Measurements from ENCODE around the gene IGF1R. TPM values are rescaled to one million over a fixed set of nuclear protein-coding genes. Genes with fewer than 3 reads are reported as not detected.
A peak's percentile ranks its signal among the peaks of the same experiment; 100 is the strongest.

Gene IGF1R
- total RNA-seq, 1 experiment from 2014 or later = 125 TPM

- TF ChIP-seq STAT6 (CRISPR knock-in tag; conservative IDR thresholded peaks at IDR 0.05; ENCODE audit: low read depth) = no peak
- no peak for TF ChIP-seq RORB (CRISPR knock-in tag; IDR thresholded peaks at IDR 0.05)
- no peak for TF ChIP-seq HMGA2 (CRISPR knock-in tag; IDR thresholded peaks at IDR 0.05)
- TF ChIP-seq ZNF317 (CRISPR knock-in tag; IDR thresholded peaks at IDR 0.05; ENCODE audit: borderline replicate concordance, low read depth) = no peak
Measured at GRCh38 chr15:98889930-98890695, 241.8 kb downstream of the IGF1R start (continued).

DNA sequence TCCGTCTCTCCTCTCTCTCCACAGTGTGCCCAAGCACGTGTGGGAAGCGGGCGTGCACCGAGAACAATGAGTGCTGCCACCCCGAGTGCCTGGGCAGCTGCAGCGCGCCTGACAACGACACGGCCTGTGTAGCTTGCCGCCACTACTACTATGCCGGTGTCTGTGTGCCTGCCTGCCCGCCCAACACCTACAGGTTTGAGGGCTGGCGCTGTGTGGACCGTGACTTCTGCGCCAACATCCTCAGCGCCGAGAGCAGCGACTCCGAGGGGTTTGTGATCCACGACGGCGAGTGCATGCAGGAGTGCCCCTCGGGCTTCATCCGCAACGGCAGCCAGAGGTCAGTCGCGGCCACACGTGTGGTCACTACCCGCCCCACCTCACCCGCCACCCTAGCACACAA, 243.0 kb downstream of the IGF1R start:
- H3K9me3 Mint-ChIP-seq = no peaks in the 10 kb centered on the region
- DNase-seq (ENCODE audit: low spot score) = no peak
- no peak overlapping the region for H3K4me3 Mint-ChIP-seq
- TF ChIP-seq RELA (CRISPR knock-in tag; IDR thresholded peaks at IDR 0.05; ENCODE audit: borderline replicate concordance) (0 out of 2 replicates have a peak, but pooled peaks have one; percentile 34), GABPB1 (CRISPR knock-in tag; IDR thresholded peaks at IDR 0.05) (no peak)
- peaks cover 8% of the 10 kb centered on the region for H3K36me3 Mint-ChIP-seq
- CTCF ChIA-PET = interaction anchor here (2.8 kb wide), 1 partner anchor 10 kb away, joined by 8 read pairs; no protein-coding TSS in a partner anchor
- ATAC-seq = no peak
- H3K27ac Mint-ChIP-seq = peak overlapping the region; percentile 69
- H3K27me3 Mint-ChIP-seq (ENCODE audit: low read depth) = no peaks in the 10 kb centered on the region
- POLR2A ChIA-PET = no interaction called here
- peaks cover 44% of the 10 kb centered on the region for H3K4me1 Mint-ChIP-seq

GRCh38 chr15:98893401-98893800, 245.1 kb downstream of the IGF1R start:
- CTCF ChIA-PET = interaction anchor here (1.3 to 2.8 kb wide), 2 partner anchors 12 to 183 kb away, joined by 5 to 8 read pairs; no protein-coding TSS in a partner anchor
- no peaks in the 10 kb centered on the region for H3K9me3 Mint-ChIP-seq
- no peak for ATAC-seq
- TF ChIP-seq ZBTB43 (CRISPR knock-in tag; IDR thresholded peaks at IDR 0.05) = no peak
- no peak for TF ChIP-seq ZNF219 (CRISPR knock-in tag; IDR thresholded peaks at IDR 0.05; ENCODE audit: borderline replicate concordance)
- no peak for TF ChIP-seq NFATC4 (CRISPR knock-in tag; IDR thresholded peaks at IDR 0.05)
- TF ChIP-seq CREM (CRISPR knock-in tag; IDR thresholded peaks at IDR 0.05) = no peak
- TF ChIP-seq MYBL2 (CRISPR knock-in tag; IDR thresholded peaks at IDR 0.05) = no peak
- TF ChIP-seq, protein P1, sequence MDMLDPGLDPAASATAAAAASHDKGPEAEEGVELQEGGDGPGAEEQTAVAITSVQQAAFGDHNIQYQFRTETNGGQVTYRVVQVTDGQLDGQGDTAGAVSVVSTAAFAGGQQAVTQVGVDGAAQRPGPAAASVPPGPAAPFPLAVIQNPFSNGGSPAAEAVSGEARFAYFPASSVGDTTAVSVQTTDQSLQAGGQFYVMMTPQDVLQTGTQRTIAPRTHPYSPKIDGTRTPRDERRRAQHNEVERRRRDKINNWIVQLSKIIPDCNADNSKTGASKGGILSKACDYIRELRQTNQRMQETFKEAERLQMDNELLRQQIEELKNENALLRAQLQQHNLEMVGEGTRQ (CRISPR knock-in tag; IDR thresholded peaks at IDR 0.05) = no peak
- no peak for TF ChIP-seq SP1 (CRISPR knock-in tag; conservative IDR thresholded peaks at IDR 0.05)
- TF ChIP-seq ZMAT4 (CRISPR knock-in tag; IDR thresholded peaks at IDR 0.05) = no peak
- TF ChIP-seq, protein P2, sequence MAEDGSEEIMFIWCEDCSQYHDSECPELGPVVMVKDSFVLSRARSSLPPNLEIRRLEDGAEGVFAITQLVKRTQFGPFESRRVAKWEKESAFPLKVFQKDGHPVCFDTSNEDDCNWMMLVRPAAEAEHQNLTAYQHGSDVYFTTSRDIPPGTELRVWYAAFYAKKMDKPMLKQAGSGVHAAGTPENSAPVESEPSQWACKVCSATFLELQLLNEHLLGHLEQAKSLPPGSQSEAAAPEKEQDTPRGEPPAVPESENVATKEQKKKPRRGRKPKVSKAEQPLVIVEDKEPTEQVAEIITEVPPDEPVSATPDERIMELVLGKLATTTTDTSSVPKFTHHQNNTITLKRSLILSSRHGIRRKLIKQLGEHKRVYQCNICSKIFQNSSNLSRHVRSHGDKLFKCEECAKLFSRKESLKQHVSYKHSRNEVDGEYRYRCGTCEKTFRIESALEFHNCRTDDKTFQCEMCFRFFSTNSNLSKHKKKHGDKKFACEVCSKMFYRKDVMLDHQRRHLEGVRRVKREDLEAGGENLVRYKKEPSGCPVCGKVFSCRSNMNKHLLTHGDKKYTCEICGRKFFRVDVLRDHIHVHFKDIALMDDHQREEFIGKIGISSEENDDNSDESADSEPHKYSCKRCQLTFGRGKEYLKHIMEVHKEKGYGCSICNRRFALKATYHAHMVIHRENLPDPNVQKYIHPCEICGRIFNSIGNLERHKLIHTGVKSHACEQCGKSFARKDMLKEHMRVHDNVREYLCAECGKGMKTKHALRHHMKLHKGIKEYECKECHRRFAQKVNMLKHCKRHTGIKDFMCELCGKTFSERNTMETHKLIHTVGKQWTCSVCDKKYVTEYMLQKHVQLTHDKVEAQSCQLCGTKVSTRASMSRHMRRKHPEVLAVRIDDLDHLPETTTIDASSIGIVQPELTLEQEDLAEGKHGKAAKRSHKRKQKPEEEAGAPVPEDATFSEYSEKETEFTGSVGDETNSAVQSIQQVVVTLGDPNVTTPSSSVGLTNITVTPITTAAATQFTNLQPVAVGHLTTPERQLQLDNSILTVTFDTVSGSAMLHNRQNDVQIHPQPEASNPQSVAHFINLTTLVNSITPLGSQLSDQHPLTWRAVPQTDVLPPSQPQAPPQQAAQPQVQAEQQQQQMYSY (CRISPR knock-in tag; IDR thresholded peaks at IDR 0.05) = no peak
- TF ChIP-seq, protein P3, sequence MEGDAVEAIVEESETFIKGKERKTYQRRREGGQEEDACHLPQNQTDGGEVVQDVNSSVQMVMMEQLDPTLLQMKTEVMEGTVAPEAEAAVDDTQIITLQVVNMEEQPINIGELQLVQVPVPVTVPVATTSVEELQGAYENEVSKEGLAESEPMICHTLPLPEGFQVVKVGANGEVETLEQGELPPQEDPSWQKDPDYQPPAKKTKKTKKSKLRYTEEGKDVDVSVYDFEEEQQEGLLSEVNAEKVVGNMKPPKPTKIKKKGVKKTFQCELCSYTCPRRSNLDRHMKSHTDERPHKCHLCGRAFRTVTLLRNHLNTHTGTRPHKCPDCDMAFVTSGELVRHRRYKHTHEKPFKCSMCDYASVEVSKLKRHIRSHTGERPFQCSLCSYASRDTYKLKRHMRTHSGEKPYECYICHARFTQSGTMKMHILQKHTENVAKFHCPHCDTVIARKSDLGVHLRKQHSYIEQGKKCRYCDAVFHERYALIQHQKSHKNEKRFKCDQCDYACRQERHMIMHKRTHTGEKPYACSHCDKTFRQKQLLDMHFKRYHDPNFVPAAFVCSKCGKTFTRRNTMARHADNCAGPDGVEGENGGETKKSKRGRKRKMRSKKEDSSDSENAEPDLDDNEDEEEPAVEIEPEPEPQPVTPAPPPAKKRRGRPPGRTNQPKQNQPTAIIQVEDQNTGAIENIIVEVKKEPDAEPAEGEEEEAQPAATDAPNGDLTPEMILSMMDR (IDR thresholded peaks at IDR 0.05) = no peak
- TF ChIP-seq TEAD1 (CRISPR knock-in tag; IDR thresholded peaks at IDR 0.05) = no peak
- TF ChIP-seq JUN (CRISPR knock-in tag; IDR thresholded peaks at IDR 0.05) = no peak
- no peak for TF ChIP-seq ZNF138 (CRISPR knock-in tag; conservative IDR thresholded peaks at IDR 0.05)
- no peak for TF ChIP-seq ZBTB21 (CRISPR knock-in tag; IDR thresholded peaks at IDR 0.05; ENCODE audit: borderline replicate concordance)
- no peak for TF ChIP-seq E2F5 (CRISPR knock-in tag; IDR thresholded peaks at IDR 0.05)
- H3K27ac Mint-ChIP-seq = no peak overlapping the region; the same call in 1 of the 2 replicates
- peaks cover 29% of the 10 kb centered on the region for H3K4me1 Mint-ChIP-seq
- DNase-seq (ENCODE audit: low spot score) = no peak
- no peak overlapping the region for H3K4me3 Mint-ChIP-seq
- POLR2A ChIA-PET = no interaction called here
- no peaks in the 10 kb centered on the region for H3K27me3 Mint-ChIP-seq (ENCODE audit: low read depth)
- peaks cover 22% of the 10 kb centered on the region for H3K36me3 Mint-ChIP-seq

Measured in WTC11 (cell line).